ENCODE results near the gene PLOD2. TPM values are rescaled to one million over a fixed set of nuclear protein-coding genes. Genes with fewer than 3 reads are reported as not detected.

The PLOD2 gene
- total RNA-seq, 6 experiments from 2014 or later = 22.7 to 196 (median 57.6) TPM

DNA sequence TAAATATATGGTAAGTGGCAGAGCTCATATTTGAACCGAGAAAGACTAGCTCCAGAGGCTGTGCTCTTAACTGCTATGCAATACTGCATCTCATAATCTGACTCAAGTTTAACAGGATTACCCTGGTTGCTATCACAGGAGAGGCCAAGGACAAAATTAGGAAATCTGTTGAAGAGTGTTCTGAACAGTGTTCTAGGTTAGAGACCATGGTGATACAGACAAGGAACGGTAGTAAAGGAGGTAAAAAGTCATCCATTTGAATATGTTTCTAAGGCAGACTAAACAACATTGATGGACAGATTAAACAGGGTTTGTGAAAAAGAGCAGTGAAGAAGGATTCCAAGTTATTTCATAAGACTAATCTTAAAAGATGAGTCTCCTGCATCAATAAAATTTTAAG is 22.1 kb downstream of the PLOD2 start:
- Histone ChIP-seq H3K9me3 (no peaks in the 10 kb centered on the region), H3K36me3 (no peaks in the 10 kb centered on the region), H3K27ac (no peak overlapping the region), H3K27me3 (no peaks in the 10 kb centered on the region), H3K4me1 (peaks cover 0 to 14% (median 4%) of the 10 kb centered on the region in 4 donors), H3K4me3 (no peak overlapping the region)
- 77% methylated on average over 2 of the region's 2 CpGs for WGBS (ENCODE audit: insufficient coverage, low coverage, low lambda C conversion rate, missing lambda C conversion rate)
- intact Hi-C loops (cut with DNase I) = no loop called here
- no peak for ATAC-seq
- DNase-seq = no peak
- TF ChIP-seq, protein P1, sequence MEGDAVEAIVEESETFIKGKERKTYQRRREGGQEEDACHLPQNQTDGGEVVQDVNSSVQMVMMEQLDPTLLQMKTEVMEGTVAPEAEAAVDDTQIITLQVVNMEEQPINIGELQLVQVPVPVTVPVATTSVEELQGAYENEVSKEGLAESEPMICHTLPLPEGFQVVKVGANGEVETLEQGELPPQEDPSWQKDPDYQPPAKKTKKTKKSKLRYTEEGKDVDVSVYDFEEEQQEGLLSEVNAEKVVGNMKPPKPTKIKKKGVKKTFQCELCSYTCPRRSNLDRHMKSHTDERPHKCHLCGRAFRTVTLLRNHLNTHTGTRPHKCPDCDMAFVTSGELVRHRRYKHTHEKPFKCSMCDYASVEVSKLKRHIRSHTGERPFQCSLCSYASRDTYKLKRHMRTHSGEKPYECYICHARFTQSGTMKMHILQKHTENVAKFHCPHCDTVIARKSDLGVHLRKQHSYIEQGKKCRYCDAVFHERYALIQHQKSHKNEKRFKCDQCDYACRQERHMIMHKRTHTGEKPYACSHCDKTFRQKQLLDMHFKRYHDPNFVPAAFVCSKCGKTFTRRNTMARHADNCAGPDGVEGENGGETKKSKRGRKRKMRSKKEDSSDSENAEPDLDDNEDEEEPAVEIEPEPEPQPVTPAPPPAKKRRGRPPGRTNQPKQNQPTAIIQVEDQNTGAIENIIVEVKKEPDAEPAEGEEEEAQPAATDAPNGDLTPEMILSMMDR (IDR thresholded peaks at IDR 0.05) = no peak
- TF ChIP-seq POLR2A (IDR thresholded peaks at IDR 0.05) = no peak

DNA sequence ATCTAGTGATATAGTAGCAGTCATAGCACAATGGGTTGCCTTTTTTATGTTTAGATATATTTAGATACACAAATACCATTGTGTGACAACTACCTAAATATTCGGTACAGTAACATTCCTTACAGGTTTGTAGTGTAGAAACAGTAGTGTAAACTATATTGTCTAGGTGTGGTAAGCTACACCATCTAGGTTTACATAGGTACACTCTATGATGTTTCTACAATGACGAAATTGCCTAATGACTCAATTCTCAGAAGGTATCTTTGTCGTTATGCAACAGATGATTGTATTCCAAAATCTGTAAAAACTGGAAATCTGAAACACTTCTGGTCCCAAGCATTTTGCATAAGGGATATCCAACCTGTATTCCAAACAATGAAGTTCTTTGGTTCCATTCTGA is 24.3 kb downstream of the PLOD2 start:
- Histone ChIP-seq H3K4me3 (no peak overlapping the region), H3K9me3 (no peaks in the 10 kb centered on the region), H3K27me3 (no peaks in the 10 kb centered on the region), H3K27ac (no peak overlapping the region), H3K4me1 (peaks cover 0 to 15% (median 7%) of the 10 kb centered on the region in 4 donors), H3K36me3 (no peaks in the 10 kb centered on the region)
- ATAC-seq = peak in 2 of 4 donors; percentile 31 to 46
- intact Hi-C loops (cut with DNase I) = no loop called here
- DNase-seq = no peak
- TF ChIP-seq, protein P1 (IDR thresholded peaks at IDR 0.05) = no peak
- no peak for TF ChIP-seq POLR2A (IDR thresholded peaks at IDR 0.05)
- 61% methylated on average over 3 of the region's 3 CpGs for WGBS (ENCODE audit: insufficient coverage, low coverage, low lambda C conversion rate, missing lambda C conversion rate)

DNA sequence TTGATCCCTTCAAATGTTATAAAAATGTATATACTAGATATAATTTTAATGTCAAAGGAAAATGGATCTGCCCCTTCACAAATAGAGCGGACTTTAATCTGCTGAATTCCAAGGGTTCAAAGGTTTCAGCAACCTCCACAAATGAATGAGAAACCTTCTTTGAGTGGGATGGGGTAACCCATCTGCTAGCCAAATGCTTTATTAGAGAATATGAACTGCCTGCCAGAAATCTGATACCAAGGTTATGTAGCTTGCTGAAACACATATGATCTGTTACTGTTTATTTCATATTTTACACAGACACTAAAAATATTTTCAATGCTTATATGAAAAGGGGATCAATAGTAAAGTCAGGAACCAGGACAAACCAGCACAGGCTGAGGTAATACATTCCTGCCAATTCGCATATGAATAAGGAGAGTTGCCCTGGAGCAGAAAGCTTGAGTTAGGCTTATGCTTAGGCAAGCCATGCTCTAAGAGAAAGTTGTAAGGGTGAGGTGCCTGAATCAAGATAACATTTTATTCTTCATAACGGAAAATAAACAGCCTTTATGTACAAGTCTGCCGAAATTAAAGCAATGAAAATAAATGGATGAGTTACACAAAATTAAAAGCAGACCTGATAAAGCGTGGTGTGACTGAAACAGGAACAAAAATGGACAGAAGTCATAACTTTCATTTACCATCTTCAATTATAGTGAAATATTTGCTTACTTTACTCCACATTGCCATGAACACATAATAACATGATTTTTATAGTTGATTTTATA is 26.5 kb downstream of the PLOD2 start:
- Histone ChIP-seq H3K9me3 (no peaks in the 10 kb centered on the region), H3K4me3 (no peak overlapping the region), H3K4me1 (peaks cover 0 to 25% (median 8%) of the 10 kb centered on the region in 4 donors), H3K27ac (no peak overlapping the region), H3K36me3 (no peaks in the 10 kb centered on the region), H3K27me3 (no peaks in the 10 kb centered on the region)
- 60% methylated on average over 5 of the region's 5 CpGs for WGBS (ENCODE audit: insufficient coverage, low coverage, low lambda C conversion rate, missing lambda C conversion rate)
- intact Hi-C loops (cut with DNase I) = no loop called here
- peak; percentile 13 to 64 (median 28) for ATAC-seq
- DNase-seq = no peak
- TF ChIP-seq, protein P1 (IDR thresholded peaks at IDR 0.05) = no peak
- TF ChIP-seq POLR2A (IDR thresholded peaks at IDR 0.05) = no peak

DNA sequence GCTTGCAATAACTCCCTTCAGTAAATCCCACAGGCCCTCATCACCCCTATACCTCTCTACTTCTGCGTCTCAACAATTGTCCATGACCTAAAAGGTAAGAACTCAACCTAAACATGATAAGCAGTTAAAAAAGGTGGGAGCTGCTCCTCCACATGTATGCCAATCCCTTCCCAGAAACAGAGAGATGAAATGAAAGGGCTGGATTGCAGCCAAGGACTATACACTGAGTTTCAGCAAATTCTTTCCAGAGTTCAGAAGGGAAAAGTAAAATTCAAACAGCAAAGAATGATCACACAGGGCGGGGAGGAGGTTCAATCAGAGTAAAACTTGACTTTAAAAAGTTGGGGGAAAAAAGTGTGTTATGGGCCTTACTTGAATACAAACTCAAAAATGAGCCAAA is 27.5 kb downstream of the PLOD2 start:
- ATAC-seq = peak in 2 of 4 donors; percentile 2 to 45
- WGBS (ENCODE audit: insufficient coverage, low coverage, low lambda C conversion rate, missing lambda C conversion rate) = 64% methylated on average over 2 of the region's 2 CpGs

More for the DNA sequence above, 27.5 kb downstream of the PLOD2 start:
- peaks cover 0 to 31% (median 14%) of the 10 kb centered on the region in 4 donors for H3K4me1 ChIP-seq
- no peak overlapping the region for H3K4me3 ChIP-seq
- intact Hi-C loops (cut with DNase I) = no loop called here
- TF ChIP-seq, protein P1 (IDR thresholded peaks at IDR 0.05) = no peak
- no peak for TF ChIP-seq POLR2A (IDR thresholded peaks at IDR 0.05)
- no peaks in the 10 kb centered on the region for H3K27me3 ChIP-seq
- H3K36me3 ChIP-seq = no peaks in the 10 kb centered on the region
- H3K27ac ChIP-seq = no peak overlapping the region
- DNase-seq = no peak
- H3K9me3 ChIP-seq = no peaks in the 10 kb centered on the region
